Parietal lobe (tissue), 2 donors: ENCODE results near the gene YPEL4. TPM values are rescaled to one million over a fixed set of nuclear protein-coding genes. Genes with fewer than 3 reads are reported as not detected.
A peak's percentile ranks its signal among the peaks of the same experiment; 100 is the strongest.

Source experiments
- small RNA-seq: library from RNA; depleted of rRNA; stranded (forward); fragments of <200 nt; gene quantifications from one replicate; pipeline ENCODE3, GENCODE V24; 2014; ENCODE audit warnings: low replicate concordance
- total RNA-seq: library from RNA; depleted of rRNA; stranded (reverse); fragments of >200 nt; gene quantifications from one replicate; pipeline ENCODE4 v1.2.3, GENCODE V29; 2014

Gene YPEL4
- 5.6 TPM for total RNA-seq

GRCh38 chr11:57649826-57650738 is at the start of gene YPEL4:
Gene YPEL4, minus strand, starts transcription at chr11:57649912. Its CDS starts 2,805 bp downstream, at chr11:57647107.

GRCh38 chr11:57667736-57668433 is 18.2 kb upstream of the YPEL4 start, which contains the start of gene ZDHHC5:
Gene ZDHHC5, plus strand, starts transcription at chr11:57668114. Its CDS starts 4,977 bp downstream, at chr11:57673091.

GRCh38 chr11:57657194-57658022 is 7.7 kb upstream of the YPEL4 start, which contains the start of gene CLP1:
Gene CLP1, plus strand, starts transcription at chr11:57657762. Its CDS starts 1,715 bp downstream, at chr11:57659477.

GRCh38 chr11:57597461-57597915 is 52.2 kb downstream of the YPEL4 start, which contains the start of gene SERPING1:
Gene SERPING1, plus strand, starts transcription at chr11:57597685. Its CDS starts 586 bp downstream, at chr11:57598271.

Small RNA genes within 50 kb of the gene (small RNA-seq; reads per million reads assigned to genes)
- 417 reads per million, percentile 97 among the genes with 10 or more reads in this experiment for gene MIR130A

Other genes starting within 250 kb of the YPEL4 start
- 19.1 TPM for gene SLC43A3, start 222.8 kb downstream of the YPEL4 start, total RNA-seq
- gene RTN4RL2, start 189.4 kb downstream of the YPEL4 start, total RNA-seq, result 1.6 TPM
- gene SLC43A1, start 134.2 kb downstream of the YPEL4 start, total RNA-seq, result 2.2 TPM
- gene TIMM10, start 119.2 kb downstream of the YPEL4 start, total RNA-seq, result 17.8 TPM
- not detected for gene SMTNL1, start 112.3 kb downstream of the YPEL4 start, total RNA-seq
- gene UBE2L6, start 82.2 kb downstream of the YPEL4 start, total RNA-seq, result 61.7 TPM
- 15.0 TPM for gene SERPING1, start 52.2 kb downstream of the YPEL4 start, total RNA-seq
- gene CLP1, start 7.8 kb upstream of the YPEL4 start, total RNA-seq, result 11.0 TPM
- gene ZDHHC5, start 18.2 kb upstream of the YPEL4 start, total RNA-seq, result 22.5 TPM
- gene MED19, start 62.3 kb upstream of the YPEL4 start, total RNA-seq, result 33.2 TPM
- 65.7 TPM for gene TMX2, start 62.7 kb upstream of the YPEL4 start, total RNA-seq
- gene SELENOH, start 91.6 kb upstream of the YPEL4 start, total RNA-seq, result 42.9 TPM
- gene BTBD18, start 101.9 kb upstream of the YPEL4 start, total RNA-seq, result not detected
- 201 TPM for gene CTNND1, start 111.9 kb upstream of the YPEL4 start, total RNA-seq